SU-DHL-6 (cell line): ENCODE data around the gene TMA16.

Experiments used
- H2AFZ ChIP-seq: fragments of 200-600 bp; sonication (generic); 2 replicates; pipeline ENCODE4 v1.6.1; 2014; ENCODE audit warnings: low read depth, mild to moderate bottlenecking, moderate library complexity, mixed read lengths, antibody characterized with exemption, low read length; ENCODE audit not compliant: severe bottlenecking
- H3F3A ChIP-seq: fragments of 200-600 bp; shearing (Covaris generic); 2 replicates; pipeline ENCODE4 v1.6.0; 2016; ENCODE audit warnings: antibody characterized with exemption, mild to moderate bottlenecking; ENCODE audit not compliant: insufficient read depth
- H3K27ac ChIP-seq: fragments of 200-600 bp; sonication (generic); 2 replicates; pipeline ENCODE4 v1.5.1; 2016; ENCODE audit warnings: low read depth, mild to moderate bottlenecking, low read length, moderate library complexity, mixed read lengths
- H3K27me3 ChIP-seq: fragments of 200-600 bp; sonication (generic), shearing (Covaris generic); 2 replicates; pipeline ENCODE4 v1.6.0; 2014; ENCODE audit warnings: mild to moderate bottlenecking, low read length
- H3K36me3 ChIP-seq: fragments of 200-600 bp; sonication (generic); 2 replicates; pipeline ENCODE4 v1.6.1; 2014; ENCODE audit warnings: mild to moderate bottlenecking, low read length, mixed read lengths
- H3K4me2 ChIP-seq: fragments of 300-600, 200-600 bp; shearing (Covaris generic), sonication (generic); 2 replicates; pipeline ENCODE4 v1.6.0; 2014; ENCODE audit warnings: low read length, low read depth, mild to moderate bottlenecking; ENCODE audit not compliant: poor library complexity, severe bottlenecking
- H3K4me3 ChIP-seq: fragments of 200-600 bp; sonication (generic); 2 replicates; pipeline ENCODE4 v1.5.1; 2014; ENCODE audit warnings: antibody characterized with exemption, low read length, mild to moderate bottlenecking, mixed read lengths; ENCODE audit not compliant: insufficient read depth, poor library complexity, severe bottlenecking
- H3K79me2 ChIP-seq: fragments of 200-600 bp; sonication (generic); 2 replicates; pipeline ENCODE4 v1.6.1; 2014; ENCODE audit warnings: mild to moderate bottlenecking, low read length, moderate library complexity; ENCODE audit not compliant: insufficient read depth
- H3K9ac ChIP-seq: fragments of 200-600 bp; sonication (generic); 2 replicates; pipeline ENCODE4 v1.7.0; 2014; ENCODE audit warnings: mild to moderate bottlenecking, low read length
- H3K9me2 ChIP-seq: fragments of 200-600 bp; sonication (generic); replicated peaks from 2 replicates; pipeline ENCODE4 v1.6.1; 2014; ENCODE audit warnings: low read length; ENCODE audit not compliant: insufficient read depth
- H3K9me3 ChIP-seq: fragments of 200-600 bp; sonication (generic); 2 replicates; pipeline ENCODE4 v1.6.1; 2014; ENCODE audit warnings: low read length, mixed read lengths; ENCODE audit not compliant: insufficient read depth
- H4K20me1 ChIP-seq: fragments of 200-600 bp; sonication (generic); 2 replicates; pipeline ENCODE4 v1.6.1; 2014; ENCODE audit warnings: low read depth, mild to moderate bottlenecking, antibody characterized with exemption, low read length, moderate library complexity, mixed read lengths
- EZH2phosphoT487 ChIP-seq: fragments of 200-600 bp; sonication (generic), shearing (Covaris generic); conservative IDR thresholded peaks from 2 replicates; pipeline ENCODE4 v1.6.1; 2018; ENCODE audit warnings: mild to moderate bottlenecking, antibody characterized with exemption, low read length, moderate library complexity, mixed read lengths
- TF ChIP-seq, protein P1 (sequence below): fragments of 200-600 bp; sonication (generic); IDR thresholded peaks from one replicate; pipeline ENCODE4 v1.5.1; 2017; ENCODE audit warnings: antibody characterized with exemption, mild to moderate bottlenecking, low read length, moderate library complexity; ENCODE audit not compliant: insufficient read depth, poor library complexity, severe bottlenecking

TMA16 gene

DNA sequence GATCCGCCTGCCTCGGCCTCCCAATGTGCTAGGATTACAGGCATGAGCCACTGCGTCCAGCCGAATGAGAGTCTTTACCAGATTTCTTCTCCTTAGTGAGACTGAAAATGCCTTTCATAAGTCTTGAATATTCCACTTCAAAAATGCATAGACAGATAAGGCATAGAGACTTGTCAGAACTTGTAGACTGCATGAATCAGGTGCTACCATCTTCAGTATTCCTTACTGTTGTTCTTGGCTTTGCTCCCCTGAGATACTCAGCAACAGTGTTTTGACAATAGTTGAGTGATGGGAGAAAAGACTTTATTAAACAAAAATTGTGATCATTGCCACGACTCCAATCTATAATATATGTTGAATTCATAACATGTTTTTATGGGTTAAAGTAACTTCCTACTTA is 31.9 kb upstream of the TMA16 start:
- Histone ChIP-seq H4K20me1 (no peaks in the 10 kb centered on the region), H3K27me3 (no peaks in the 10 kb centered on the region), H3K27ac (no peak overlapping the region), H3K4me2 (no peak overlapping the region), H3K36me3 (no peaks in the 10 kb centered on the region), H3K9ac (no peak overlapping the region), H3K9me3 (no peaks in the 10 kb centered on the region), H2AFZ (no peak overlapping the region), H3F3A (no peaks in the 10 kb centered on the region), H3K79me2 (no peaks in the 10 kb centered on the region), H3K9me2 (no peaks in the 10 kb centered on the region), H3K4me3 (no peak overlapping the region)
- no peak for TF ChIP-seq EZH2phosphoT487
- TF ChIP-seq, protein P1, sequence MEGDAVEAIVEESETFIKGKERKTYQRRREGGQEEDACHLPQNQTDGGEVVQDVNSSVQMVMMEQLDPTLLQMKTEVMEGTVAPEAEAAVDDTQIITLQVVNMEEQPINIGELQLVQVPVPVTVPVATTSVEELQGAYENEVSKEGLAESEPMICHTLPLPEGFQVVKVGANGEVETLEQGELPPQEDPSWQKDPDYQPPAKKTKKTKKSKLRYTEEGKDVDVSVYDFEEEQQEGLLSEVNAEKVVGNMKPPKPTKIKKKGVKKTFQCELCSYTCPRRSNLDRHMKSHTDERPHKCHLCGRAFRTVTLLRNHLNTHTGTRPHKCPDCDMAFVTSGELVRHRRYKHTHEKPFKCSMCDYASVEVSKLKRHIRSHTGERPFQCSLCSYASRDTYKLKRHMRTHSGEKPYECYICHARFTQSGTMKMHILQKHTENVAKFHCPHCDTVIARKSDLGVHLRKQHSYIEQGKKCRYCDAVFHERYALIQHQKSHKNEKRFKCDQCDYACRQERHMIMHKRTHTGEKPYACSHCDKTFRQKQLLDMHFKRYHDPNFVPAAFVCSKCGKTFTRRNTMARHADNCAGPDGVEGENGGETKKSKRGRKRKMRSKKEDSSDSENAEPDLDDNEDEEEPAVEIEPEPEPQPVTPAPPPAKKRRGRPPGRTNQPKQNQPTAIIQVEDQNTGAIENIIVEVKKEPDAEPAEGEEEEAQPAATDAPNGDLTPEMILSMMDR, result no peak

GRCh38 chr4:163467082-163467770 is 27.3 kb upstream of the TMA16 start:
- H3K36me3 ChIP-seq, result no peaks in the 10 kb centered on the region
- H3K9me3 ChIP-seq, result no peaks in the 10 kb centered on the region
- no peak overlapping the region for H3K4me2 ChIP-seq
- no peaks in the 10 kb centered on the region for H4K20me1 ChIP-seq
- no peak overlapping the region for H3K9ac ChIP-seq
- no peak overlapping the region for H3K4me3 ChIP-seq
- H2AFZ ChIP-seq, result no peak overlapping the region
- no peaks in the 10 kb centered on the region for H3K27me3 ChIP-seq
- H3K9me2 ChIP-seq, result no peaks in the 10 kb centered on the region
- no peaks in the 10 kb centered on the region for H3K79me2 ChIP-seq
- no peaks in the 10 kb centered on the region for H3F3A ChIP-seq
- no peak overlapping the region for H3K27ac ChIP-seq
- TF ChIP-seq EZH2phosphoT487, result no peak
- TF ChIP-seq, protein P1, result no peak

DNA sequence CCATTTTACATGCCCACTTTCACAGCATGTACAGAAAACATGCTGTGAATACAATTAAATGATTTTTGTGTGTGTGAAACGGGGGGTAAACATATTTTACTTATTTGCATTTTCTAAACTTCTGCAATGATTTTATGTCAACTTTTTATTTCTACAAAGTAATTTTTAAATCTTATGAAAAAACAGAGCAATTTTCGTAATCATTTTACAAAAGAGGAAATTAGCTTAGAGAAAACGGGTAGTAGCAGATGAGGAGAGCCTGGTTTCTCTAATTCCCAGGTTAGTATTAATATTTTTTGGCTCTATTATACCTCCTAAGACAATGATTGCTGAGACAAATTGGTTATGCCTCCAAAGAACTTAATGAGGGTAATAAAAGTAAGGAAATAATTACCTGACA is 24.1 kb upstream of the TMA16 start:
- TF ChIP-seq, protein P1, result no peak
- TF ChIP-seq EZH2phosphoT487, result no peak
- Histone ChIP-seq H3K4me3 (no peak overlapping the region), H3K27me3 (no peaks in the 10 kb centered on the region), H4K20me1 (no peaks in the 10 kb centered on the region), H2AFZ (no peak overlapping the region), H3K9ac (no peak overlapping the region), H3K79me2 (no peaks in the 10 kb centered on the region), H3K4me2 (no peak overlapping the region), H3K9me3 (no peaks in the 10 kb centered on the region), H3F3A (no peaks in the 10 kb centered on the region), H3K36me3 (no peaks in the 10 kb centered on the region), H3K9me2 (no peaks in the 10 kb centered on the region), H3K27ac (no peak overlapping the region)
